ENCODE results near the gene PDK2.

Gene PDK2

DNA sequence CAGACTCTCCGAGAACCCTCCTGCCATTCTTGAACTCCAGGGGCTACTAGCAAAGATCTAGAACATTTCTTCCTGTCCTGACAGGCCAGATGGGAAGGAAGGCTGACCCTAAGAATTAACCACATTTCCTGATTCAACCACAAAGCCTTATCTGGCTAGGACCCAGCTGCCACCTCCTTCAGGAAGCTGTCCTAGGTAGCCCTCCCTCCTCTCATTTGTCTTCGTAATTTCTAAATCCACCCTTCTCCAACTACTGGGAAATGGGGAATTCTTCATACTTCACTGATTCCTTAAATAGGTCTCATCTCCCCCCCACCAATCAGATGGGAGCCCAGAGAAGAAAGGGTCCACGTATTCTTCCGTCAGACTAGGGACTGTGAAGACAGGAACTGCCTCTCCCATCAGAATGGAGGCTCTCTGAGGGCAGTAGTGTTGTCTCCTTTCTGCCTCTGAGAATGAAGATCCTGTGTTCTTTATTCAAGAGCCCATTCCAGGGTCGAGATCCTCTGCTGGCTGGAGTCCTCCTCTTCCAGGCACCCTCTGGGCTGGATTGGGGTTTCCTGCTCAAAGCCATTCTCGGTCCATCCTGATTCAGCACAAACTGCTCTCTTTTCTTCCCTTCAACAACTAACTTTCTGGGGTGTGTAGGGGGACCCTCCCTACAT lies 32.7 kb downstream of the PDK2 start:
- no peak overlapping the region for H3K4me3 ChIP-seq (ENCODE audit: low read depth, low read length)
- TF ChIP-seq, protein P1, sequence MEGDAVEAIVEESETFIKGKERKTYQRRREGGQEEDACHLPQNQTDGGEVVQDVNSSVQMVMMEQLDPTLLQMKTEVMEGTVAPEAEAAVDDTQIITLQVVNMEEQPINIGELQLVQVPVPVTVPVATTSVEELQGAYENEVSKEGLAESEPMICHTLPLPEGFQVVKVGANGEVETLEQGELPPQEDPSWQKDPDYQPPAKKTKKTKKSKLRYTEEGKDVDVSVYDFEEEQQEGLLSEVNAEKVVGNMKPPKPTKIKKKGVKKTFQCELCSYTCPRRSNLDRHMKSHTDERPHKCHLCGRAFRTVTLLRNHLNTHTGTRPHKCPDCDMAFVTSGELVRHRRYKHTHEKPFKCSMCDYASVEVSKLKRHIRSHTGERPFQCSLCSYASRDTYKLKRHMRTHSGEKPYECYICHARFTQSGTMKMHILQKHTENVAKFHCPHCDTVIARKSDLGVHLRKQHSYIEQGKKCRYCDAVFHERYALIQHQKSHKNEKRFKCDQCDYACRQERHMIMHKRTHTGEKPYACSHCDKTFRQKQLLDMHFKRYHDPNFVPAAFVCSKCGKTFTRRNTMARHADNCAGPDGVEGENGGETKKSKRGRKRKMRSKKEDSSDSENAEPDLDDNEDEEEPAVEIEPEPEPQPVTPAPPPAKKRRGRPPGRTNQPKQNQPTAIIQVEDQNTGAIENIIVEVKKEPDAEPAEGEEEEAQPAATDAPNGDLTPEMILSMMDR (IDR thresholded peaks at IDR 0.05; ENCODE audit: low read depth, low read length) = no peak

DNA sequence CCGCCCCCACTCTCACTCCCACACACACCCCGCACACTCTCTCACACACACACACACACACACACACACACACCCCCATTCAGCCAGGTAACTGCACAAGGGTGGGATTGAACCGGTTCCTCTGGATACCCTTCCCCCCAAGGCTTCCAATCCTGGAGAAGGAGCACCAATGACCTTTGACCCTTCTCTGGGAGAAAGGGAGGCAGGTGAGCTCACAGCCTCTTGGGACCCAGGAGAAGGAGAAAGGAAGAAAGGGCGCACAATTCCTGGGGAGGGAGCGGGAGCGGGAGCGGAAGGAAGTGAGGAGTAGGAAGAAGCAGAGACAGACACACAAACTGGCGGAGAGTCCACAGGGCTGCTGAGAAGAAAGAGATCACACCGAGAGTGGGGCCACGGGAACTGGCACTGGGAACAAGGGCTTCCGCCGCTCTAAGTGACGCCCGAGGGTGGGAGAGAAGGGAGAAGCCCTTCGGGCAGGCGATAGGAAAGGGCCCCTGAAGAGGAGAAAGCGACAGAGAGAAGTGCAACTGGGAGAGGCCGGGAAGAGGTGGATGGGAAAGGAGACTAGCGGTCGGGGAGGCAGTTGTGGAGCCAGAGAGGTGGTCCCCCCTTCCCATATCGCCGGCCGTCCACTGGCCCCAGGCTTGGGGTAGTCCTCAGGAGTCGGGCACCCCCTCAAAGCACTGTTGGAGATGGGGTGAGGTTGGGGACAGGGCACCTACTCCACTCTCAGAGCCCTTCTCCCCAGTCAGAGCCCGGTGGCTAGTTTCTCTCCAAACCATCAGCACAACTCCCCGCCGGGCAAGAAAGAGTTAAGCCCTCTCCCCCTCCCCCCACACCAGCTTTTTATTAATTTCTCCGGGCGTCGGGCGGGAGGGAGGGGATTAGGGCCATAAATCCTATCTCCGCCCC lies 33.5 kb downstream of the PDK2 start:
- peak overlapping the region; percentile 63 for H3K4me3 ChIP-seq (ENCODE audit: low read depth, low read length)
- TF ChIP-seq, protein P1 (IDR thresholded peaks at IDR 0.05; ENCODE audit: low read depth, low read length) = no peak

DNA sequence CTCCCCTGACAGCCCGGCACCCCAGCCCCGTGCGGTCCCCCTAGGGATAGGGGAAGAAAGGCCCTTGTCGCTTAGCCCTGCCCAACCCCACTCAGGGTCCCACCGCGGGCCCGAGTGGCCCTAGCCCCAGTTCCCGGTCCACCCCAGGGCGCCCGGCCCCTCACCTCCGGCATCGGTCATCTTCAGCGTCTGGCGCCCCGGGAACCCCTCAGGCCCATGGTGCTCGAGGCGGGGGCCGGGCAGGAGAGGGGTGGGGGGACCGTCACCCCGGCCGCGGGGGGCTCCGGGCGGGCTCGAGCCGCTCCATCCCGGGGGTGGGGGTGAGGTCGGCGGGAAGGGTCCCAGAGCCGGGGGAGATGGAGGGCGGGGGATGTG lies 34.2 kb downstream of the PDK2 start:
- H3K4me3 ChIP-seq (ENCODE audit: low read depth, low read length) = peak overlapping the region; percentile 63
- TF ChIP-seq, protein P1 (IDR thresholded peaks at IDR 0.05; ENCODE audit: low read depth, low read length) = no peak

DNA sequence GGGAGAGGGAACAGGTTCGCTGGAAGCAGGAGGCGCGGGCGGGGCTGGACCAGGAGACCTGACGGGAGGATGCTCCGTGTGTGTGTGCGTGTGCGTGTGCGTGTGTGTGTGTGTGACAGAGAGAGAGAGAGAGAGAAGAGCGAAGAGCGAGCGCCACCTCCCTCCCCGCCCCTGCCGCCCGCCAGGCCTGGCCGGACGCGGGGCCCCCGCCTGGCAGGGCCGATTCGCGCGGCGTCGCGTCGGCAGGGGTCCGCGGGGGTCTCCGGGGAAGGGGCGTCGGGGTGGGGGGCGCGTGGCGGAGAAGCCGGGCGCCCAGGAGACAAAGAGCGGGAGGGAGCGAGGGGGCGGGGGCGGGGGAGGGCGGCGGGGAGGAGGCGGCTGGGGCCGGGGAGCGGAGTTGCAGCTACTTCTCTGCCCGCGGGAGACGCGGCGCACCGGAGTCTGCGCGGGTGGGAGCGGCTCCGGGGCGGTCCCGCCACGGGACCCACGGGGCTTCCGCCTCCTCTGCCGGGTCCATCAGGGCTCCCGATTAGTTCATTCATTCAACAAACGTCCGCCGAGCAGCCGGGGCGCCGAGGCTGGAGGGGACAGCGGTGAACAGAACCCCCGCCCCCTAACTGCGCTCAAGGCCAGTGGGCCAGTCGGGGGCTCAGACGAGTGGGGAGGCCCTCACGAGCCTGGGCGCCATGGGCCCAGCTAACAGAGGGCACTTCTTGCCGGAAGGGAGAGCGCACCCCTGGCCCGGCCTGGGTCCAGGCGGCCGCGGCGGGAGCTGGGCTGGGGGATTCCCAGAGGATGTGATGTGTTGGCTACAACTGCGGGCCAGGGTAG lies 34.8 kb downstream of the PDK2 start, which contains the start of gene SAMD14:
SAMD14 (minus strand) TSS at position 433 of the 831 bp plus-strand sequence. CDS start 5,201 bp downstream, outside the sequence.
- peak within 1 kb of the TSS; percentile 63 for H3K4me3 ChIP-seq (ENCODE audit: low read depth, low read length)
- TF ChIP-seq, protein P1 (IDR thresholded peaks at IDR 0.05; ENCODE audit: low read depth, low read length) = no peak

DNA sequence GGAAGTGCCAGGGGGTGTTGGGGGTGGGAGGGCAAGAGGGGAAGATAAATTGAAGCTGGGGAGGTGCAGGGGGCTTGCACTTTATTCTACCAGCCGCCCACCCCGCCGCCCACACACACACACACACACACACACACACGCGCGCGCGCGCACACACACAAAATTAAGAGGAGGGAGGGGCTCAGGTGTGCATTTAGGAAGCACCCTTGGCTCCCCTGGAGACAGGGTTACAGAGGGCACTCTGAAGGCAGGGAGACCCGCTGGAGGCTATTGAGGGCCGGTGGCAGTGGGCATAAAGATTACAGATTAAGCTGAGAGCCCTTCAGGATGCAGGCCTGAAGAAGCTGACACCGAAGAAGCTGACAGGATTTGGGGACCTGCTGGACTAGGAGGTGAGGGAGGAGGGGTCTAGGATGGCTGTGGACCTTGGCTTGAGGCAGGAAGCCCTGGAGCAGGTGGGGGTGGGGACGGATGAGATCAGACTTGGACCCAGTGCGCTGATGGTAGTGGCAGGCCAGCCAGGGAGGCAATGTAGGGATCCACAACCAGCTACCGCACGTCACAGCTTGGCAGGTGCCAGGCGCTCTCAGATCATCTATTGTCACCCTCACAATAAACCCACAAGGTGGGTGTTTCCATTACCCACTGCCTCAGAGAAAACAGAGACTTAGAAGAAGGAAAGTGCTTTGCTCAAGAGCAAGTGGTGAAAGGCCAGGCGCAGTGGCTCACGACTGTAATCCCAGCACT lies 35.6 kb downstream of the PDK2 start:
- H3K4me3 ChIP-seq (ENCODE audit: low read depth, low read length) = peak overlapping the region; percentile 63
- TF ChIP-seq, protein P1 (IDR thresholded peaks at IDR 0.05; ENCODE audit: low read depth, low read length) = no peak

DNA sequence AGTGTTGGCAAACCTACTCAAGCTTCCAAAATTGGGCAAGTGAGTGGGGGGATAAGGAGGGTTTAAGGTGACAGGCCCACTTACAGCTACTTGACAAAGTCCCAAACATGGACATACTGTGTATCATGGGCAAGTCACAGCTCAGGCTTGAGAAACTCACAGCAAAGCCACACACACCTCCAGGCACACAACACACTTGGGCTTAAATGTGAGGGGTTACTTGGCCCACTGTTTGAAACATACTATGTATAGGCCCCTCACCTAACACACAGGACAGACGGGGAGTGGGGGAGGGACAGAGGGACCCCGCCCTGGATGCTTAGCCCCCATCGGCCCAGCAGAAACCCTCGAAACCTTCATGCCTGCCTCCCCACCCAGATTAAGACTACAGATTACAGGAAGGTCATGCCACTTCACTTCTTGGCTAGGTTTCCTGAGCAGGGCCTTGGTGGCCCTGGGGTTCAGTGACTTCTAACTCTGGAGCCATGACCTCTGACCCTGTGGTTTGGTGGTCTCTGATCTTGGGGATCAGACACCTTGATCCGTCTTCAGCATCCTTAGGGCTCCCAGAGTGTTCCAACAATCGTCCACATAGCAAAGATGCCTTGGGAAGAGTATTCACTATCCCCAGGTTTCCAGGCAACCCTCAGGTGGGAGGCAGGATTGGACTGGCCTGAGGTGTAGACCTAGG lies 37.1 kb downstream of the PDK2 start:
- H3K4me3 ChIP-seq (ENCODE audit: low read depth, low read length) = no peak overlapping the region
- TF ChIP-seq, protein P1 (IDR thresholded peaks at IDR 0.05; ENCODE audit: low read depth, low read length) = no peak

Measured in WI38 (cell line).